GM19025 (cell line): ENCODE results near the gene MCCD1.
A peak's percentile ranks its signal among the peaks of the same experiment; 100 is the strongest.
"Not testable (repeated sequence)": the region's sequence is repeated elsewhere in the genome, so short reads cannot be mapped to it uniquely, and the experiment has no call there.

Experiments
- ATAC-seq: cut with Tn5 transposase; IDR thresholded peaks from one replicate; pipeline ENCODE4 v1.9.1; 2021; ENCODE audit warnings: mild to moderate bottlenecking, low read depth, moderate library complexity; ENCODE audit not compliant: unreplicated experiment

MCCD1 gene

GRCh38 chr6:31528821-31529328 is at the start of gene MCCD1:
Gene MCCD1 (plus strand): TSS chr6:31528962. CDS start chr6:31529015, 53 bp downstream.
- ATAC-seq: no peak

- ATAC-seq: no peak
These were observed 49.4 kb upstream of the MCCD1 start for GRCh38 chr6:31479151-31479932.

- ATAC-seq: no peak
These were observed 48.7 kb upstream of the MCCD1 start for GRCh38 chr6:31479933-31480535.

GRCh38 chr6:31480574-31480973 is 48.2 kb upstream of the MCCD1 start:
- no peak for ATAC-seq

GRCh38 chr6:31483392-31483791 is 45.4 kb upstream of the MCCD1 start:
- ATAC-seq: no peak

GRCh38 chr6:31485055-31485454 is 43.7 kb upstream of the MCCD1 start:
- no peak for ATAC-seq

GRCh38 chr6:31486065-31486837 is 42.5 kb upstream of the MCCD1 start:
- ATAC-seq: not testable (repeated sequence)

GRCh38 chr6:31487674-31488073 is 41.1 kb upstream of the MCCD1 start:
- not testable (repeated sequence) for ATAC-seq

GRCh38 chr6:31489086-31489485 is 39.7 kb upstream of the MCCD1 start:
- no peak for ATAC-seq

- ATAC-seq: no peak
These were observed 38.5 kb upstream of the MCCD1 start for GRCh38 chr6:31490115-31490873.

GRCh38 chr6:31493550-31493874 is 35.2 kb upstream of the MCCD1 start:
- ATAC-seq: not testable (repeated sequence)

GRCh38 chr6:31493875-31494694 is 34.7 kb upstream of the MCCD1 start:
- no peak for ATAC-seq

- ATAC-seq: no peak
These were observed 33.2 kb upstream of the MCCD1 start for GRCh38 chr6:31495580-31495979.

- not testable (repeated sequence) for ATAC-seq
These were observed 31.9 kb upstream of the MCCD1 start for GRCh38 chr6:31496826-31497225.

GRCh38 chr6:31497531-31498476 is 31.0 kb upstream of the MCCD1 start, which contains the start of gene MICB:
Gene MICB (plus strand): TSS chr6:31498145. CDS start chr6:31498194, 49 bp downstream.
- ATAC-seq: peak; percentile 53

GRCh38 chr6:31498748-31499147 is 30.0 kb upstream of the MCCD1 start:
- ATAC-seq: no peak

GRCh38 chr6:31499648-31500047 is 29.1 kb upstream of the MCCD1 start:
- ATAC-seq: not testable (repeated sequence)

GRCh38 chr6:31502586-31502985 is 26.2 kb upstream of the MCCD1 start:
- no peak for ATAC-seq
